Mesenchymal stem cell (in vitro differentiated cells and primary cell): Measurements from ENCODE around the gene DLL1.
A peak's percentile ranks its signal among the peaks of the same experiment; 100 is the strongest.

ENCODE experiments used
- DNase-seq: peaks from one replicate; pipeline ENCODE4 v3.0.0-alpha.2; 2013
- H2AFZ ChIP-seq: one replicate; pipeline ENCODE4 v1.6.1; 2013; ENCODE audit warnings: low read depth, mild to moderate bottlenecking, control low read depth, inconsistent platforms, low read length, moderate library complexity
- H2AK5ac ChIP-seq: 2 replicates; pipeline ENCODE4 v1.6.1; 2013; ENCODE audit warnings: low read length, moderate library complexity, mild to moderate bottlenecking, inconsistent platforms; ENCODE audit not compliant: severe bottlenecking
- H2BK120ac ChIP-seq: one replicate; pipeline ENCODE4 v1.6.1; 2013; ENCODE audit warnings: low read depth, mild to moderate bottlenecking, inconsistent platforms, low read length, moderate library complexity
- H2BK12ac ChIP-seq, 2 experiments: one replicate each; pipeline ENCODE4 v1.6.1; 2013; ENCODE audit warnings: inconsistent platforms in 2 of 2, low read length in 2 of 2, mild to moderate bottlenecking in 2 of 2, moderate library complexity in 2 of 2, control low read depth in 1 of 2
- H2BK15ac ChIP-seq: one replicate; pipeline ENCODE4 v1.6.1; 2013; ENCODE audit warnings: mild to moderate bottlenecking, low read depth, inconsistent platforms; ENCODE audit not compliant: poor library complexity, severe bottlenecking
- H2BK5ac ChIP-seq: 2 replicates; pipeline ENCODE4 v1.6.1; 2013; ENCODE audit warnings: low read depth, mild to moderate bottlenecking, low read length, control low read depth, inconsistent platforms; ENCODE audit not compliant: poor library complexity, severe bottlenecking
- H3K14ac ChIP-seq, 2 experiments: one replicate each; pipeline ENCODE4 v1.6.1; 2013; ENCODE audit warnings: inconsistent platforms in 2 of 2, low read length in 2 of 2, control low read depth in 1 of 2, mild to moderate bottlenecking in 1 of 2, moderate library complexity in 1 of 2
- H3K18ac ChIP-seq, 2 experiments: one replicate each; pipeline ENCODE4 v1.6.1; 2013; ENCODE audit warnings: inconsistent platforms in 2 of 2, low read length in 2 of 2, control low read depth in 1 of 2, low read depth in 1 of 2, mild to moderate bottlenecking in 1 of 2
- H3K23ac ChIP-seq, 2 experiments: one replicate each; pipeline ENCODE4 v1.6.1; 2013; ENCODE audit warnings: inconsistent platforms in 2 of 2, low read length in 2 of 2, mild to moderate bottlenecking in 2 of 2, moderate library complexity in 2 of 2, control low read depth in 1 of 2
- H3K27ac ChIP-seq: 2 replicates; pipeline ENCODE4 v1.5.1; 2013; ENCODE audit warnings: mild to moderate bottlenecking, moderate library complexity, low read length, control low read depth, inconsistent platforms; ENCODE audit not compliant: poor library complexity, severe bottlenecking
- H3K27me3 ChIP-seq, 2 experiments: 2 replicates each; pipeline versions ENCODE4 v1.6.1 to v1.7.0; 2013; ENCODE audit warnings: low read length in 2 of 2, mild to moderate bottlenecking in 2 of 2, moderate library complexity in 2 of 2, control low read depth in 1 of 2, inconsistent platforms in 1 of 2; ENCODE audit not compliant: control insufficient read depth in 1 of 2, insufficient read depth in 1 of 2
- H3K36me3 ChIP-seq, 2 experiments: 2 replicates each; pipeline versions ENCODE4 v1.6.1 to v1.7.0; 2013; ENCODE audit warnings: low read length in 2 of 2, control low read depth in 1 of 2, inconsistent platforms in 1 of 2, low read depth in 1 of 2, mild to moderate bottlenecking in 1 of 2; ENCODE audit not compliant: insufficient read depth in 2 of 2, control insufficient read depth in 1 of 2
- H3K4ac ChIP-seq, 2 experiments: one replicate each; pipeline ENCODE4 v1.6.1; 2013; ENCODE audit warnings: inconsistent platforms in 2 of 2, low read length in 2 of 2, mild to moderate bottlenecking in 2 of 2, moderate library complexity in 2 of 2, control low read depth in 1 of 2, low read depth in 1 of 2
- H3K4me1 ChIP-seq: 2 replicates; pipeline ENCODE4 v1.6.1; 2013; ENCODE audit warnings: low read depth, low read length, control low read depth; ENCODE audit not compliant: control insufficient read depth, insufficient read depth
- H3K4me2 ChIP-seq: 2 replicates; pipeline ENCODE4 v1.6.1; 2013; ENCODE audit warnings: low read length, mild to moderate bottlenecking, inconsistent platforms; ENCODE audit not compliant: poor library complexity, severe bottlenecking
- H3K4me3 ChIP-seq, 2 experiments: 2 replicates each; pipeline versions ENCODE4 v1.5.1 to v1.7.0; 2013; ENCODE audit warnings: low read length in 2 of 2, mild to moderate bottlenecking in 2 of 2, control low read depth in 1 of 2, low read depth in 1 of 2; ENCODE audit not compliant: insufficient read depth in 1 of 2
- H3K79me1 ChIP-seq: replicated peaks from 2 replicates; pipeline ENCODE4 v1.6.1; 2013; ENCODE audit warnings: mild to moderate bottlenecking, control low read depth, low read length, inconsistent platforms; ENCODE audit not compliant: poor library complexity, severe bottlenecking
- H3K9ac ChIP-seq: 2 replicates; pipeline ENCODE4 v1.7.0; 2013; ENCODE audit warnings: mild to moderate bottlenecking, low read length, moderate library complexity
- H3K9me3 ChIP-seq: 2 replicates; pipeline ENCODE4 v1.7.0; 2013; ENCODE audit warnings: mild to moderate bottlenecking, low read length; ENCODE audit not compliant: control insufficient read depth
- H4K8ac ChIP-seq: one replicate; pipeline ENCODE4 v1.6.1; 2013; ENCODE audit warnings: inconsistent platforms, mild to moderate bottlenecking, low read length, moderate library complexity
- H4K91ac ChIP-seq: one replicate; pipeline ENCODE4 v1.6.1; 2013; ENCODE audit warnings: mild to moderate bottlenecking, low read length, inconsistent platforms
- WGBS: methylation state at CpG from one replicate; pipeline ENCODE4 v1.1.7; 2013; ENCODE audit warnings: mixed read lengths; 5-methylcytosine and 5-hydroxymethylcytosine counted together

The DLL1 gene

GRCh38 chr6:170247178-170247701 is 43.6 kb downstream of the DLL1 start:
- no peaks in the 10 kb centered on the region for H3K36me3 ChIP-seq
- H3K27me3 ChIP-seq, result peaks cover 37 to 66% of the 10 kb centered on the region in 2 experiments
- WGBS, result 89% methylated on average over 22 of the region's 22 CpGs
- H3K27ac ChIP-seq, result no peak overlapping the region
- no peaks in the 10 kb centered on the region for H3K79me1 ChIP-seq
- no peak overlapping the region for H4K91ac ChIP-seq
- no peak overlapping the region for H3K4ac ChIP-seq
- H2AFZ ChIP-seq, result no peak overlapping the region
- no peaks in the 10 kb centered on the region for H3K9me3 ChIP-seq
- H3K23ac ChIP-seq, result no peak overlapping the region
- H3K4me2 ChIP-seq, result no peak overlapping the region
- no peak overlapping the region for H3K18ac ChIP-seq
- no peak overlapping the region for H2BK120ac ChIP-seq
- H2BK12ac ChIP-seq, result no peak overlapping the region
- H2BK15ac ChIP-seq, result no peak overlapping the region
- H2BK5ac ChIP-seq, result no peak overlapping the region
- no peak overlapping the region for H4K8ac ChIP-seq
- no peak overlapping the region for H2AK5ac ChIP-seq
- no peak for DNase-seq
- no peak overlapping the region for H3K9ac ChIP-seq
- H3K14ac ChIP-seq, result peak overlapping the region in 1 of 2 experiments; percentile 1
- H3K4me1 ChIP-seq, result peaks cover 8% of the 10 kb centered on the region
- no peak overlapping the region for H3K4me3 ChIP-seq

- peaks cover 8% of the 10 kb centered on the region for H3K4me1 ChIP-seq
- no peak overlapping the region for H2BK120ac ChIP-seq
- no peak overlapping the region for H3K4me3 ChIP-seq
- H2BK12ac ChIP-seq, result no peak overlapping the region
- H3K18ac ChIP-seq, result no peak overlapping the region
- no peak overlapping the region for H3K9ac ChIP-seq
- no peaks in the 10 kb centered on the region for H3K9me3 ChIP-seq
- 90% methylated on average over 23 of the region's 23 CpGs for WGBS
- H3K14ac ChIP-seq, result no peak overlapping the region
- no peak overlapping the region for H4K91ac ChIP-seq
- H3K4ac ChIP-seq, result no peak overlapping the region
- no peak overlapping the region for H3K23ac ChIP-seq
- H3K27ac ChIP-seq, result no peak overlapping the region
- no peak overlapping the region for H4K8ac ChIP-seq
- H2BK5ac ChIP-seq, result no peak overlapping the region
- H2AFZ ChIP-seq, result no peak overlapping the region
- no peak overlapping the region for H3K4me2 ChIP-seq
- no peak overlapping the region for H2BK15ac ChIP-seq
- peaks cover 30 to 49% of the 10 kb centered on the region in 2 experiments for H3K27me3 ChIP-seq
- no peak for DNase-seq
- H3K79me1 ChIP-seq, result no peaks in the 10 kb centered on the region
- no peaks in the 10 kb centered on the region for H3K36me3 ChIP-seq
- H2AK5ac ChIP-seq, result no peak overlapping the region
These were observed 45.3 kb downstream of the DLL1 start for GRCh38 chr6:170245475-170245992.

GRCh38 chr6:170244721-170245474 is 46.0 kb downstream of the DLL1 start:
- Histone ChIP-seq H3K4me3 (no peak overlapping the region), H2AFZ (no peak overlapping the region), H4K91ac (no peak overlapping the region), H3K9me3 (no peaks in the 10 kb centered on the region), H2AK5ac (no peak overlapping the region), H3K79me1 (no peaks in the 10 kb centered on the region), H3K4me2 (no peak overlapping the region), H3K14ac (no peak overlapping the region), H3K4me1 (peaks cover 8% of the 10 kb centered on the region), H2BK15ac (no peak overlapping the region), H3K18ac (no peak overlapping the region), H2BK120ac (no peak overlapping the region), H3K27ac (no peak overlapping the region), H3K23ac (no peak overlapping the region), H2BK12ac (no peak overlapping the region), H2BK5ac (no peak overlapping the region), H3K4ac (no peak overlapping the region), H4K8ac (no peak overlapping the region), H3K36me3 (no peaks in the 10 kb centered on the region), H3K27me3 (peaks cover 33 to 45% of the 10 kb centered on the region in 2 experiments), H3K9ac (no peak overlapping the region)
- no peak for DNase-seq
- 68% methylated on average over 26 of the region's 26 CpGs for WGBS

DNA sequence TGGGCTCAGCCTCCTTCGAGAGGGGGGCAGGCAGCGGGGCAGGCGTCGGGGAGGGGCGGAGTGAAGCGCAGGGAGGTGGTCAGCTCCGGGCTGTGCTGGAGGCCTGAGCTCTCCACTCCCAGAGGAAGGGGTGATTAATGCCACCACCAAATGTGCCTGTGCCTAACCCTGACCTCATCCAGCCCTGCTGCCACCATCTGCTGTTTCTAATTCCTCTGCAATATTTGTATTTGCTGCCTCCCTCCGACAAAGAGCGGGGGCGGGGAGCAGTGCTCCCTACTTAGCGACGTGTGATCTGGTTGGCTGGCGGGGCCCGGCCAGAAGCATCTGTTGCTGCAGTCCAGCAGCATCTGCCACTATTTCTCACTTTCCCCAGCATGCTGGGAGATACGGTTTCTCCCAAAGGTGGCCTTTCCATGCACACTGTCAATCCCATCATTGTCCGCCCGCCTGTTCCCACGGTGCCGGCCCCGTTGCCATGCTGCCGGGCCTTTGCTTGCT is 47.0 kb downstream of the DLL1 start:
- Histone ChIP-seq H3K79me1 (no peaks in the 10 kb centered on the region), H2BK5ac (no peak overlapping the region), H2BK12ac (no peak overlapping the region), H3K9me3 (no peaks in the 10 kb centered on the region), H2BK15ac (no peak overlapping the region), H3K36me3 (no peaks in the 10 kb centered on the region), H2AK5ac (no peak overlapping the region), H4K8ac (no peak overlapping the region), H3K18ac (no peak overlapping the region), H3K27me3 (peaks cover 39 to 45% of the 10 kb centered on the region in 2 experiments), H3K27ac (no peak overlapping the region), H2AFZ (no peak overlapping the region), H3K23ac (no peak overlapping the region), H3K4me3 (peak overlapping the region in 1 of 2 experiments; percentile 55), H3K9ac (no peak overlapping the region), H4K91ac (no peak overlapping the region), H3K4me1 (peaks cover 8% of the 10 kb centered on the region), H3K4ac (no peak overlapping the region), H3K14ac (no peak overlapping the region), H3K4me2 (no peak overlapping the region), H2BK120ac (no peak overlapping the region)
- no peak for DNase-seq
- 75% methylated on average over 21 of the region's 21 CpGs for WGBS
